Calu3 (cell line): Measurements from ENCODE around the gene WBP2NL. TPM values are rescaled to one million over a fixed set of nuclear protein-coding genes. Genes with fewer than 3 reads are reported as not detected.
"Not testable (repeated sequence)": the region's sequence is repeated elsewhere in the genome, so short reads cannot be mapped to it uniquely, and the experiment has no call there.

ENCODE experiments used
- BruUV-seq: library from RNA; stranded (reverse); fragments of 400-500 nt; replicated peaks from 2 replicates; lab custom pipeline; 2021; lab: Mats Ljungman, UMichigan
- CTCF ChIA-PET: fragments of 300-600 bp; sonication (Branson Sonifier 250); formaldehyde crosslinking; loops from one replicate; lab custom pipeline; 2022; ENCODE audit warnings: antibody characterized with exemption; lab: Charles Lee
- DNase-seq: peaks from one replicate; pipeline ENCODE4 v3.0.0; 2022
- H3K27ac Mint-ChIP-seq: one replicate; pipeline ENCODE4 v1.8.0; 2022; ENCODE audit warnings: mixed read lengths; ENCODE audit not compliant: unreplicated experiment
- H3K27me3 Mint-ChIP-seq: one replicate; pipeline ENCODE4 v1.8.0; 2022; ENCODE audit warnings: mixed read lengths; ENCODE audit not compliant: unreplicated experiment
- H3K36me3 Mint-ChIP-seq: one replicate; pipeline ENCODE4 v1.8.0; 2022; ENCODE audit warnings: mild to moderate bottlenecking, moderate library complexity, mixed read lengths; ENCODE audit not compliant: insufficient read depth, unreplicated experiment
- H3K4me1 Mint-ChIP-seq: one replicate; pipeline ENCODE4 v1.8.0; 2022; ENCODE audit warnings: mild to moderate bottlenecking, low read depth, mixed read lengths; ENCODE audit not compliant: unreplicated experiment
- H3K4me3 Mint-ChIP-seq: one replicate; pipeline ENCODE4 v1.8.0; 2022; ENCODE audit warnings: mild to moderate bottlenecking, low read depth, moderate library complexity, mixed read lengths; ENCODE audit not compliant: unreplicated experiment
- H3K9me3 Mint-ChIP-seq: one replicate; pipeline ENCODE4 v1.8.0; 2022; ENCODE audit warnings: low read depth, mixed read lengths; ENCODE audit not compliant: unreplicated experiment
- CTCF ChIP-seq: fragments of 200-600 bp; IDR thresholded peaks from one replicate; pipeline ENCODE4 v1.8.0; 2022; ENCODE audit warnings: antibody characterized with exemption; ENCODE audit not compliant: unreplicated experiment
- intact Hi-C: fragments of 100-400 bp; cut with micrococcal nuclease; formaldehyde crosslinking; loops from one replicate; pipeline ENCODE4 v1.10.0; 2022; ENCODE audit not compliant: unreplicated experiment
- total RNA-seq: library from RNA; stranded (reverse); gene quantifications from 2 replicates; pipeline ENCODE4 v1.2.3, GENCODE V29; 2022

The WBP2NL gene
- total RNA-seq, 1 experiment from 2014 or later: 2.8 TPM

GRCh38 chr22:42069801-42070516, 71.4 kb downstream of the WBP2NL start:
- no peaks in the 10 kb centered on the region for H3K9me3 Mint-ChIP-seq
- peak overlapping the region; percentile 75 for H3K4me3 Mint-ChIP-seq
- no peak for DNase-seq
- intact Hi-C loops: loop anchor here (5.0 kb wide), 2 partner anchors 103 to 123 kb away; partner anchors contain the start of genes CENPM and SEPTIN3
- H3K27ac Mint-ChIP-seq: peak overlapping the region; percentile 67
- BruUV-seq: TSS peak; percentile 82
- H3K4me1 Mint-ChIP-seq: no peaks in the 10 kb centered on the region
- no peaks in the 10 kb centered on the region for H3K27me3 Mint-ChIP-seq
- H3K36me3 Mint-ChIP-seq: peaks cover 17% of the 10 kb centered on the region
- TF ChIP-seq CTCF: no peak
- CTCF ChIA-PET: interaction anchor here (0.6 to 2.0 kb wide), 2 partner anchors 8 to 21 kb away, joined by 3 to 5 read pairs; partner anchors contain the start of gene NDUFA6

GRCh38 chr22:42070517-42071422, 72.2 kb downstream of the WBP2NL start, which contains the start of gene NAGA:
NAGA (minus strand) TSS chr22:42070812; CDS start chr22:42070297, 515 bp downstream.
- BruUV-seq: TSS peak; percentile 85
- peak within 1 kb of the TSS; percentile 67 for H3K27ac Mint-ChIP-seq
- intact Hi-C loops: loop anchor here (5.0 kb wide), 2 partner anchors 103 to 123 kb away; partner anchors contain the start of genes CENPM and SEPTIN3
- DNase-seq: peak; percentile 95
- no peaks in the 10 kb centered on the region for H3K9me3 Mint-ChIP-seq
- TF ChIP-seq CTCF: no peak
- no peaks in the 10 kb centered on the region for H3K27me3 Mint-ChIP-seq
- peak within 1 kb of the TSS; percentile 75 for H3K4me3 Mint-ChIP-seq
- CTCF ChIA-PET: interaction anchor here (0.5 to 2.0 kb wide), 5 partner anchors 18 to 404 kb away, joined by 3 to 7 read pairs (median 5); partner anchors contain the start of genes NDUFA6 and WBP2NL
- no peaks in the 10 kb centered on the region for H3K4me1 Mint-ChIP-seq
- H3K36me3 Mint-ChIP-seq: peaks cover 17% of the 10 kb centered on the region

- not testable (repeated sequence) for H3K27me3 Mint-ChIP-seq, BruUV-seq, DNase-seq, H3K9me3 Mint-ChIP-seq, H3K4me1 Mint-ChIP-seq, H3K27ac Mint-ChIP-seq
- Mint-ChIP-seq H3K4me3 (peak overlapping the region; percentile 75), H3K36me3 (peaks cover 17% of the 10 kb centered on the region)
- CTCF ChIA-PET: interaction anchor here (0.5 to 2.0 kb wide), 4 partner anchors 17 to 404 kb away, joined by 3 to 7 read pairs (median 6); partner anchors contain the start of genes NDUFA6 and WBP2NL
- intact Hi-C loops: loop anchor here (5.0 kb wide), 2 partner anchors 104 to 124 kb away; partner anchors contain the start of genes CENPM and SEPTIN3
Measured at GRCh38 chr22:42071508-42071907, 72.9 kb downstream of the WBP2NL start.

GRCh38 chr22:42072606-42073330, 74.2 kb downstream of the WBP2NL start:
- DNase-seq: no peak
- no TSS peak for BruUV-seq
- Mint-ChIP-seq H3K27ac (peak overlapping the region; percentile 1), H3K36me3 (peaks cover 17% of the 10 kb centered on the region), H3K27me3 (no peaks in the 10 kb centered on the region), H3K4me3 (no peak overlapping the region), H3K4me1 (no peaks in the 10 kb centered on the region), H3K9me3 (no peaks in the 10 kb centered on the region)
- intact Hi-C loops: loop anchor here (5.0 kb wide), 2 partner anchors 105 to 125 kb away; partner anchors contain the start of genes CENPM and SEPTIN3
- no peak for TF ChIP-seq CTCF
- CTCF ChIA-PET: no interaction called here
